ENCODE results near the gene HOXA3.

DNA sequence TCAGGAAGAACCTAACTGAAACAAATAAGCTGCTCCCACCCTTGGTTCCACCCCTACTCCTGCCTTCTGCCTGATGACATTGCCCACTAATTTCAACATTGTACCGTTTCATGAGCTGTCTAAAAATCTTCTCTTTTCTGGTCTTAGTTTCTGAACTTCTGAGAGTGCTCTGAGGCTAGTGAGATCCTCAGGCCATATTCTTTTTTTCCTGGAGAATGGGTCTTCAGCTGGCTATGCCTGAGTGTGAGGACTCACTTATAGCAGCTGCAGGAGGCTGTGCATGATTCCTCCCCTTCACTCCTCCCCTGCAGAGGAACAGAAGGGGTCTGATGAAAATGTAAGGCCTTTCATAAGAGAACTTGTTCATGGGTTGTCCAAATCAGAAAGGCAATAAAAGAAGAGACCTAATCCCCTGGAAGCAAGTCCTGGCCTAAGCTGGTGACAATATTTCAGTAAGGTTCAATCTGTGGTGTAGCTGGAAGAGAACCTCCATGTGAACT is 32.9 kb downstream of the HOXA3 start:
- TF ChIP-seq CTCF (IDR thresholded peaks at IDR 0.05) (no peak), POLR2A (IDR thresholded peaks at IDR 0.05) (no peak), POLR2AphosphoS5 (IDR thresholded peaks at IDR 0.05) (no peak)

All from breast epithelium (tissue), 3 donors.